Heart left ventricle (tissue), 16 donors: Measurements from ENCODE around the gene TRAPPC1. TPM values are rescaled to one million over a fixed set of nuclear protein-coding genes. Genes with fewer than 3 reads are reported as not detected.

Experiments
- ATAC-seq, 4 donors: fragments of 200-7000 bp; cut with Tn5 transposase; one replicate each; pipeline ENCODE4 v1.9.1; 2020 to 2022; ENCODE audit warnings: moderate library complexity in 4 of 4, mild to moderate bottlenecking in 3 of 4, moderate number of reproducible peaks in 1 of 4
- DNase-seq, 5 donors: peaks; one replicate each; pipeline ENCODE4 v3.0.0-alpha.2; 2020
- H3K27ac ChIP-seq, 12 donors: fragments of 200-600 bp; sonication (generic) in 4 of 12; one replicate each; pipeline versions ENCODE4 v1.5.0 to v1.8.0; 2016 to 2022; ENCODE audit warnings: mild to moderate bottlenecking in 2 of 12
- H3K27me3 ChIP-seq, 9 donors: fragments of 200-600 bp; sonication (generic) in 2 of 9; one replicate each; pipeline versions ENCODE4 v1.5.1 to v1.8.0; 2016 to 2022; ENCODE audit warnings: mild to moderate bottlenecking in 3 of 9
- H3K36me3 ChIP-seq, 9 donors: fragments of 200-600 bp; sonication (generic) in 2 of 9; one replicate each; pipeline versions ENCODE4 v1.5.0 to v1.8.0; 2018 to 2022; ENCODE audit warnings: mild to moderate bottlenecking in 2 of 9
- H3K4me1 ChIP-seq, 12 donors: fragments of 200-600 bp; sonication (generic) in 4 of 12; one replicate each; pipeline versions ENCODE4 v1.5.0 to v1.8.0; 2016 to 2022; ENCODE audit warnings: mild to moderate bottlenecking in 3 of 12
- H3K4me3 ChIP-seq, 12 donors: fragments of 200-600 bp; sonication (generic) in 4 of 12; one replicate each; pipeline versions ENCODE4 v1.5.0 to v1.8.0; 2017 to 2022; ENCODE audit warnings: mild to moderate bottlenecking in 9 of 12, moderate library complexity in 4 of 12
- H3K9me3 ChIP-seq, 12 donors: fragments of 200-600 bp; sonication (generic) in 4 of 12; one replicate each; pipeline versions ENCODE4 v1.5.0 to v1.8.0; 2016 to 2022; ENCODE audit warnings: mild to moderate bottlenecking in 1 of 12
- POLR2A ChIP-seq, 2 donors: fragments of 450-650 bp; IDR thresholded peaks; one replicate each; pipeline ENCODE4 v1.6.1; 2017; ENCODE audit warnings: antibody characterized with exemption in 2 of 2, mild to moderate bottlenecking in 2 of 2, moderate library complexity in 2 of 2
- WGBS, 4 donors: extraction: QIAGEN DNeasy Blood & Tissue Kit in 2 of 4; methylation state at CpG; one replicate each; pipeline versions ENCODE4 v1.1.5 to v1.1.7; 2013 to 2018; 5-methylcytosine and 5-hydroxymethylcytosine counted together
- intact Hi-C, 10 donors: fragments of 100-400 bp; cut with DNase I; formaldehyde crosslinking; loops; one replicate each; pipeline versions ENCODE4 v1.11.1 to v1.14.2; 2022
- polyA plus RNA-seq, 2 donors: library from polyadenylated mRNA; stranded (reverse); fragments of 200-250 nt; gene quantifications; one replicate each; pipeline ENCODE4 v1.2.3, GENCODE V29; 2013
- total RNA-seq, 9 donors: library from RNA; depleted of rRNA in 2 of 9; stranded (reverse); fragments of >200 nt in 2 of 9; fragmentation: NEBNext Ultra II Directional in 3 of 9; extraction: Animal tissue kit (Norgen Biotek cat#: 25700) in 3 of 9; gene quantifications; one replicate each; pipeline versions ENCODE4 v1.1.0 to v1.2.4, GENCODE V29; 2016 to 2023
- TF ChIP-seq, protein P1 (sequence below), 12 donors: fragments of 200-600 bp; sonication (generic) in 4 of 12; IDR thresholded peaks; one replicate each; pipeline versions ENCODE4 v1.5.0 to v1.8.0; 2018 to 2022; ENCODE audit warnings: antibody characterized with exemption in 12 of 12, mild to moderate bottlenecking in 5 of 12
- donor health status: ischemic (EF 13 %, LVEDD 7.1; RV severe dilation, severe dysfunction).
- donor health status: healthy with polysubstance abuse.
- donor health status: DM: no; HTN: yes; CAD: no.
- donor health status: DM: no; HTN: no; CAD: no.
- donor health status: ischemic (EF 25% LVEDD 6.9; RV normal size, moderate dysfunction).
- donor health status: ischemic (EF 25% LVEDD 5.7; RV mildly dilated, moderate dysfunction).
- donor health status: healthy.
- donor health status: DM: yes; HTN: yes; CAD: no.
- donor health status: ischemic (EF 35%, LVEDD 5.7; RV mildly dilated, moderate dysfunction).
- donor health status: nonischemic (EF 11% LVEDD 7.7; RV severe dilation, severe dysfunction).
- donor health status: DM: yes; HTN: yes; CAD: no.
- donor health status: PGD.
- donor health status: ischemic (EF 29% LVEDD 5.4; RV normal size, mild dysfunction).
- donor health status: nonischemic (EF 23%, LVEDD 6.1; RV moderate dilation, normal function).

Gene TRAPPC1
- total and polyA plus RNA-seq, 11 donors, result 60.8 to 170 (median 132) TPM

- ATAC-seq (no peak), DNase-seq (peak in 3 of 5 donors; percentile 45 to 72 (median 50))
- peaks cover 0 to 8% (median 0%) of the 10 kb centered on the region in 9 donors for H3K36me3 ChIP-seq
- H3K9me3 ChIP-seq, result no peaks in the 10 kb centered on the region
- TF ChIP-seq, protein P1, sequence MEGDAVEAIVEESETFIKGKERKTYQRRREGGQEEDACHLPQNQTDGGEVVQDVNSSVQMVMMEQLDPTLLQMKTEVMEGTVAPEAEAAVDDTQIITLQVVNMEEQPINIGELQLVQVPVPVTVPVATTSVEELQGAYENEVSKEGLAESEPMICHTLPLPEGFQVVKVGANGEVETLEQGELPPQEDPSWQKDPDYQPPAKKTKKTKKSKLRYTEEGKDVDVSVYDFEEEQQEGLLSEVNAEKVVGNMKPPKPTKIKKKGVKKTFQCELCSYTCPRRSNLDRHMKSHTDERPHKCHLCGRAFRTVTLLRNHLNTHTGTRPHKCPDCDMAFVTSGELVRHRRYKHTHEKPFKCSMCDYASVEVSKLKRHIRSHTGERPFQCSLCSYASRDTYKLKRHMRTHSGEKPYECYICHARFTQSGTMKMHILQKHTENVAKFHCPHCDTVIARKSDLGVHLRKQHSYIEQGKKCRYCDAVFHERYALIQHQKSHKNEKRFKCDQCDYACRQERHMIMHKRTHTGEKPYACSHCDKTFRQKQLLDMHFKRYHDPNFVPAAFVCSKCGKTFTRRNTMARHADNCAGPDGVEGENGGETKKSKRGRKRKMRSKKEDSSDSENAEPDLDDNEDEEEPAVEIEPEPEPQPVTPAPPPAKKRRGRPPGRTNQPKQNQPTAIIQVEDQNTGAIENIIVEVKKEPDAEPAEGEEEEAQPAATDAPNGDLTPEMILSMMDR (IDR thresholded peaks at IDR 0.05), result no peak
- no peak for TF ChIP-seq POLR2A (IDR thresholded peaks at IDR 0.05)
- intact Hi-C loops, result loop anchor here in 2 of 10 donors (5.0 kb wide), 4 partner anchors 42 to 72 kb away; partner anchors contain the start of genes CHD3 (in 1 of the 2), CYB5D1 (in 1 of the 2), NAA38 (in 1 of the 2) and TMEM88 (in 1 of the 2)
- 42 to 61% (median 54%) methylated on average over 62 to 67 of the region's 67 CpGs for WGBS, 4 donors
- H3K4me1 ChIP-seq, result peaks cover 2 to 28% (median 19%) of the 10 kb centered on the region in 12 donors
- no peak within 1 kb of the TSS for H3K27ac ChIP-seq
- H3K27me3 ChIP-seq, result no peaks in the 10 kb centered on the region
- peak within 1 kb of the TSS in 4 of 12 donors; percentile 5 to 87 (median 10) for H3K4me3 ChIP-seq
Measured at GRCh38 chr17:7929158-7930023, 2.4 kb downstream of the TRAPPC1 start, which contains the start of gene KCNAB3. Gene KCNAB3, minus strand, starts transcription at chr17:7929856. Its CDS starts 421 bp downstream, at chr17:7929435.

- 81 to 87% (median 83%) methylated on average over 3 of the region's 3 CpGs for WGBS, 4 donors
- intact Hi-C loops, result loop anchor here in 1 of 10 donors (5.0 kb wide), 1 partner anchor 70 kb away; the partner anchor contains the start of genes CYB5D1, NAA38 and TMEM88
- no peak for DNase-seq
- no peak for ATAC-seq
- peaks cover 0 to 8% (median 0%) of the 10 kb centered on the region in 9 donors for H3K36me3 ChIP-seq
- H3K4me1 ChIP-seq, result peaks cover 0 to 24% (median 14%) of the 10 kb centered on the region in 12 donors
- TF ChIP-seq, protein P1 (IDR thresholded peaks at IDR 0.05), result no peak
- TF ChIP-seq POLR2A (IDR thresholded peaks at IDR 0.05), result no peak
- no peak overlapping the region for H3K4me3 ChIP-seq
- no peak overlapping the region for H3K27ac ChIP-seq
- H3K9me3 ChIP-seq, result no peaks in the 10 kb centered on the region
- no peaks in the 10 kb centered on the region for H3K27me3 ChIP-seq
Measured at GRCh38 chr17:7927596-7927995, 4.2 kb downstream of the TRAPPC1 start.

DNA sequence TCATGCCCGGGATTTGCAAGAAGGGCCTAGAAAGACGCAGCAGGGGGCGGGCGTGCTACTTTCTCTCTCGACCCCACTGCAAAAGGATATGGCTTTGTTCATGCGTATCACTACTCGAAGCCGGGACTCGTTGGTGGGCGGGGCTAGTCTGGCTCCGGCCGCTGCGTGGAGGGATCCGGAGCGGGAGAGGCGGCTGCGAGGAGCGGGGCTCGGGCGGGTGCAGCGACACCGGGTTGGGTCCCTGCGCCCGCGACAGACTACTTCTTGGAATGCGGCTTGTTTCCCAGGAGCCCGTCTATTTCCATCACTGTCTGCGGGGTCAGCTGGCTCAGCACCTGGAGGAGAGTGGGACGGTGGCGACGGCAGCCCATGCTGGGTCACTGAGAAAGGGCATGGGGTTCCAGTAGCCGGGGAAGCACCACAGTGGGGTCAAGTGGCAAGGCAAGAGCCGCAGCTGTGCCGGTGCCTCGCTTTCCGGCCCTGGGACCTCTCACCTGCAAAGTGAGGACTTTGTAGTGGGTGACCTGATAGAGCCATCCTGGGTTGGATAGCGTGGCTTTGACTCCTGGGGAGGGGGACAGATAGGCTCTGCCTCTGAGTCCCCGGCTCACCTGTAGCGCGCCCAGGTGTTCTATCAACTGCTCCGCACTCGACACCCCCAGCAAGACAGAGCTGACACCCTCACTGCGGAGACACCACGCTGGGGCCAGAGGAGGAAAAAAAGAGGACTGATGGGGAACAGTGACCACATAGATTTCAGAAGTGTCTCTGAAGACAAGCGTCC is 8.7 kb downstream of the TRAPPC1 start:
- TF ChIP-seq, protein P1 (IDR thresholded peaks at IDR 0.05), result peak in 1 of 12 donors; percentile 21
- TF ChIP-seq POLR2A (IDR thresholded peaks at IDR 0.05), result peak in 1 of 2 donors; percentile 64
- WGBS, 4 donors, result 16 to 35% (median 21%) methylated on average over 23 to 45 of the region's 45 CpGs
- peak; percentile 85 to 97 (median 94) for ATAC-seq

More for the DNA sequence above, 8.7 kb downstream of the TRAPPC1 start:
- H3K36me3 ChIP-seq, result no peaks in the 10 kb centered on the region
- H3K27ac ChIP-seq, result peak overlapping the region; percentile 25 to 81 (median 70)
- no peaks in the 10 kb centered on the region for H3K27me3 ChIP-seq
- intact Hi-C loops, result no loop called here
- peak overlapping the region in 11 of 12 donors; percentile 9 to 61 (median 52) for H3K4me3 ChIP-seq
- DNase-seq, result peak; percentile 88 to 92 (median 90)
- no peaks in the 10 kb centered on the region for H3K9me3 ChIP-seq
- H3K4me1 ChIP-seq, result peaks cover 0 to 15% (median 9%) of the 10 kb centered on the region in 12 donors
